T-helper 2 cell treated with Interferon-gamma antibody and Interleukin-4, amounts not matched to agents 5 μg/mL and 100 μg/mL, for 36 hours (primary cell): ENCODE results near the gene CATSPERB.
"Not testable (repeated sequence)": the region's sequence is repeated elsewhere in the genome, so short reads cannot be mapped to it uniquely, and the experiment has no call there.

Source experiments
- DNase-seq: peaks from one replicate; pipeline ENCODE4 v3.0.0; 2021; ENCODE audit warnings: low spot score
- H3K27ac Mint-ChIP-seq: one replicate; pipeline ENCODE4 v1.8.0; 2021; ENCODE audit warnings: mild to moderate bottlenecking, mixed read lengths
- H3K27me3 Mint-ChIP-seq: one replicate; pipeline ENCODE4 v1.8.0; 2021; ENCODE audit warnings: low read depth, mixed read lengths
- H3K36me3 Mint-ChIP-seq: one replicate; pipeline ENCODE4 v1.8.0; 2021; ENCODE audit warnings: low read depth, mixed read lengths
- H3K4me1 Mint-ChIP-seq: one replicate; pipeline ENCODE4 v1.8.0; 2021; ENCODE audit warnings: low read depth, mixed read lengths
- H3K4me3 Mint-ChIP-seq: one replicate; pipeline ENCODE4 v1.8.0; 2022; ENCODE audit warnings: mild to moderate bottlenecking, moderate library complexity, mixed read lengths
- H3K9me3 Mint-ChIP-seq: one replicate; pipeline ENCODE4 v1.8.0; 2021; ENCODE audit warnings: mixed read lengths

The CATSPERB gene

DNA sequence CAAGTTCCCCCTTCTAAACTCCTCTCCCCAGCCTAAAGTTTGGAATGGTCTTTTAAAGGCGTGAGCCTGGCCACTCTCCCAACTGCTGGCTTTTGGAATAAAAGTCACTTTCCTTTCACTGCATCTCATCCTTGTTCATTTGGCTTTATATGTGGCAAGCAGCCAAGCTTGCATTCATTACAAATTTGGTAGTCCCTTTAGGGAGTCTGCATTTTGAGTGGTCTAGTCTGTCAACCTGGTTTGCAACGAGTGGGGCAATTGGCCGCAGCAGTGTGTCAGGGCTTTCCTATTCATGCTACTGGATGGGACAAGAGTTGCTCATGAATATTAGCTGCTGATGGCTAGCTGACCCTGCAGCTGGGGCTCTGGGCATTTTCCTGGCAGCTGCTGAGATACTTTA is 57.0 kb downstream of the CATSPERB start:
- peaks cover 3% of the 10 kb centered on the region for H3K4me1 Mint-ChIP-seq
- no peak overlapping the region for H3K4me3 Mint-ChIP-seq
- no peak for DNase-seq
- H3K9me3 Mint-ChIP-seq: peaks cover 44% of the 10 kb centered on the region
- no peak overlapping the region for H3K27ac Mint-ChIP-seq
- H3K27me3 Mint-ChIP-seq: no peaks in the 10 kb centered on the region
- H3K36me3 Mint-ChIP-seq: peaks cover 29% of the 10 kb centered on the region

DNA sequence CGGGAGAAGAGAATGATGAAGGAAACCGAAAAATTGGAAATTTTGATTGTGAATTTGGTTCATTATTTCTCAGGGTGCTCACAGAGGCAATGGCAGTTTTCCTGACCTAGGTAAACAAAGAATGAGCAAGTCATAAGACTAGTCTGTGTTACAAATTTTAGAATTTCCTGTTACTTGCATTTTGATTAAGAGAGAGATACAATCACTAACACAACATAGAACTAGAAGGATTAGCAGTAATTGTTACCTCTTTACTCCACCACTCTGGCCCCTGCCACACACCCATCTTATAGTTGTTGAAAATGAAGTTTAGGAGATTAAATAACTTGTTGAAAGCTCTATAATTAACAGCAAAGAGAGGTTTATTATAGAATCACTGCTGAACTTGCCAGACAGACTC is 62.0 kb downstream of the CATSPERB start:
- peaks cover 15% of the 10 kb centered on the region for H3K9me3 Mint-ChIP-seq
- H3K36me3 Mint-ChIP-seq: peaks cover 29% of the 10 kb centered on the region
- H3K4me1 Mint-ChIP-seq: peaks cover 10% of the 10 kb centered on the region
- H3K4me3 Mint-ChIP-seq: no peak overlapping the region
- H3K27ac Mint-ChIP-seq: peak overlapping the region; percentile 4
- DNase-seq: no peak
- no peaks in the 10 kb centered on the region for H3K27me3 Mint-ChIP-seq

DNA sequence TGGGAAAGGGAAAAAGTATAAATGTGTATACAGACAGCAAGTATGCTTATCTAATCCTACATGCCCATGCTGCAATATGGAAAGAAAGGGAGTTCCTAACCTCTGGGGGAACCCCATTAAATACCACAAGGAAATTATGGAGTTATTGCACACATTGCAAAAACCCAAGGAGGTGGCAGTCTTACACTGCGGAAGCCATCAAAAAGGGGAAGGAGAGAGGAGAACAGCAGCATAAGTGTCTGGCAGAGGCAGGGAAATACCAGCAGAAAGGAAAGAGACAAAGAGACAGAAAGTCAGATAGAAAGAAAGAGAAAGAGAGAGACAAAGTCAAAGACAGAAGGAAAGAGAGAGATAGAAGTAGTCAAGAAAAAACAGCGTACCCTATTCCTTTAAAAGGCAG is 64.8 kb downstream of the CATSPERB start:
- H3K4me3 Mint-ChIP-seq, H3K27me3 Mint-ChIP-seq, H3K27ac Mint-ChIP-seq, H3K9me3 Mint-ChIP-seq, DNase-seq: not testable (repeated sequence)
- Mint-ChIP-seq H3K36me3 (peaks cover 21% of the 10 kb centered on the region), H3K4me1 (peaks cover 10% of the 10 kb centered on the region)

DNA sequence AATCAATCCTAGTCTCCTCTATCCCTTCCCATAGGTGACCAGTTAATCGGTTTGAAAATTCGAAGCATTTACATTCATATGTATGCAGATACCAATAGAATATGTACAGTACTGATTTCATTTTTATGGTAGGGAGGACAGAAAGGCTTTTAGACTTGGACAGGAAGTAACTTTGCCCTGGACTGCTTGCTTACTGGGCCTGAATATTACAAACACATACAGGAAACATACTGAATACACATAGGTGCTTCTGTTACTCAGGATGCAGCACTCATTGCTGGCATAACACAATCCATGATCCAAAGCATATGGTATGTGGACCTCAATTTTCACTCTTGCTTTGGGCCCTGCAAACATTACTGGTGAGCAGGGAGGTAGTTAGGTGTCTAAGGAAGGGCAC is 71.1 kb downstream of the CATSPERB start:
- Mint-ChIP-seq H3K4me1 (no peaks in the 10 kb centered on the region), H3K4me3 (no peak overlapping the region), H3K36me3 (peaks cover 6% of the 10 kb centered on the region), H3K9me3 (no peaks in the 10 kb centered on the region), H3K27ac (no peak overlapping the region), H3K27me3 (no peaks in the 10 kb centered on the region)
- DNase-seq: no peak

DNA sequence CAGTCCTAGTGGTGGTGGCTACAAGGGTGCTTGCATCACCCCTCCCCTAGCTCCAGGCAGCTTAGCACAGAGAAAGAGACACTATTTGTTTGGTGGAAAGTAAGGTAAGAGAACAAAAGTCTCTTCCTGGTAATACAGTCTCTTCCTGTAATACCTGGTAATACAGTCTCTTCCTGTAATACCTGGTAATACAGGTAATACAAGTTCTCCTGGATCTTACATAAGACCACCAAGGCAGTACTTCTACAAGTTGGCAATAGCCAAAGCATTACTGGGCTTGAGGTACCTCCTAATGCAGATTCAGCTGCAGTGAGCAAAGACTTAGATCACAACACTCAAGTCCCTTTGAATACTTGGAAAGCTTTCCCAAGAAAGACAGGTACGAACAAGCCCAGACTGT is 77.0 kb downstream of the CATSPERB start:
- peaks cover 3% of the 10 kb centered on the region for H3K36me3 Mint-ChIP-seq
- H3K4me1 Mint-ChIP-seq: peaks cover 3% of the 10 kb centered on the region
- DNase-seq: no peak
- no peak overlapping the region for H3K4me3 Mint-ChIP-seq
- no peaks in the 10 kb centered on the region for H3K27me3 Mint-ChIP-seq
- no peak overlapping the region for H3K27ac Mint-ChIP-seq
- H3K9me3 Mint-ChIP-seq: no peaks in the 10 kb centered on the region

DNA sequence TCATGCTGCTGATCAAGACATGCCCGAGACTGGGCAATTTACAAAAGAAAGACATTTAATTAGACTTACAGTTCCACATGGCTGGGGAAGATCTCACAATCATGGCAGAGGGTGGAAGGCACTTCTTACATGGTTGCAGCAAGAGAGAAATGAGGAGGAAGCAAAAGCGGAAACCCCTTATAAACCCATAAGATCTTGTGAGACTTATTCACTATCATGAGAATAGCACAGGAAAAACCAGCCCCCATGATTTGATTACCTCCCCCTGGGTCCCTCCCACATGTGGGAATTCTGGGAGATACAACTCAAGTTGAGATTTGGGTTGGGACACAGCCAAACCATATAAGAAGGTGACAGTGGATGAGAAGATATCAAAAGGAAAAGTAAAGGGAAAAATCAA is 78.4 kb downstream of the CATSPERB start:
- H3K4me1 Mint-ChIP-seq: peaks cover 3% of the 10 kb centered on the region
- H3K36me3 Mint-ChIP-seq: peaks cover 2% of the 10 kb centered on the region
- peaks cover 3% of the 10 kb centered on the region for H3K27me3 Mint-ChIP-seq
- H3K9me3 Mint-ChIP-seq: no peaks in the 10 kb centered on the region
- H3K27ac Mint-ChIP-seq: no peak overlapping the region
- DNase-seq: no peak
- H3K4me3 Mint-ChIP-seq: no peak overlapping the region

DNA sequence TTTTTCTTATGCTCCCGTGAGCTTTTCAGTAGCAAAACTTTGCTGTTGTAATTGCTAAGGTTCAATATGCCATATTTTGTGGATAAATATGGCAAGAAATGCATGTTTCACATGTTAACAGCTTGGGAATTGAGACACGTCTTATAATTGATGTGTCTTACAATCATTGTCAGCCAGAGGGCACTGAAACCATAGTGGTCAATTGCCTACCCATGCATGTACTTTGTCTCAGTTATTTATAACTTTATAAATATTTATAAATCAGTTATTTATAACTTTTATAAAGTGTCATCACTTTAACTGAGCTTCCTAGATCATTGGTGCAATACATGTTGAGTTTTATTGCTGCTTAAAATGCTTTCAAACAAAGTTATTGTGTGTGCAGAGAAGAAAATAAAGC is 82.0 kb downstream of the CATSPERB start:
- H3K27me3 Mint-ChIP-seq: peaks cover 6% of the 10 kb centered on the region
- DNase-seq: no peak
- no peak overlapping the region for H3K27ac Mint-ChIP-seq
- H3K4me1 Mint-ChIP-seq: peaks cover 3% of the 10 kb centered on the region
- H3K36me3 Mint-ChIP-seq: peaks cover 4% of the 10 kb centered on the region
- H3K4me3 Mint-ChIP-seq: no peak overlapping the region
- peaks cover 6% of the 10 kb centered on the region for H3K9me3 Mint-ChIP-seq

DNA sequence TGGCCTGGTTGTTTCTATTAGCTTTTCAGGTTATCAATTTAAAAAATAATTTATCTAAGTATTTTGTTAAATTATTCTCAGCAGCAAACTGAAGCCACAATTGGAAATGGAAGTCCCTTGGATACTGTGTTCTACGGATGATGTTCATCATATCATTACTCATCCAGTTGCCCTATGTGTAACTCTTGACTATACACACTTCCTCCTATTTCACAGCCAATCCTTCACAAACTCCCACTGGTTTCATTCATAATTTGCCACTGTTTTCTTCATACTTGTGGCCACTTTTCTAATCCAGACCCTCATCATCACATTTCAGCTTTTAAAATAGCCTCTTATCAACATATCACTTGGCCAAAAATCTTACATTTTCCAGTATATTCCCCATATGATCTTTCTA is 84.0 kb downstream of the CATSPERB start:
- no peak overlapping the region for H3K27ac Mint-ChIP-seq
- H3K36me3 Mint-ChIP-seq: peaks cover 4% of the 10 kb centered on the region
- peaks cover 6% of the 10 kb centered on the region for H3K27me3 Mint-ChIP-seq
- no peak for DNase-seq
- peaks cover 3% of the 10 kb centered on the region for H3K4me1 Mint-ChIP-seq
- H3K9me3 Mint-ChIP-seq: peaks cover 6% of the 10 kb centered on the region
- H3K4me3 Mint-ChIP-seq: no peak overlapping the region

DNA sequence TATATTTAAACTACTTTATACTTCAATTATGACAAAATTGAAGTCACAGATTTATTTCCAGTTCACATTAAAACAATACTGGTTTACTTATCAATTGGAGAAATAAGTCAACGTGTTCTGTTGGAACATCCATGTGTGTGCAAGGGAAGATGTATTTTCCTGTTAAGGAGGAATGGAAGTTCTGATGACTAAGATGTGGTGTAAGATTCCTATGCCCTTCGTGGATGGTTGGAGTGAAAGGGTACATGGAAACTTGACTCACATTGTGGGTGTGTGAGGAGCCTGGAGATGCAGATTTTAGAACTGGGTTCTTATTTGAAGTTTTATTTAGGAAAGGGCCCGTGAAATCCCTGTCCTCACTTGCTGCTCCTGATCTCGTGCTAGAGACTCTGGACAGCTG is 95.3 kb downstream of the CATSPERB start:
- no peak overlapping the region for H3K27ac Mint-ChIP-seq
- H3K4me3 Mint-ChIP-seq: no peak overlapping the region
- H3K4me1 Mint-ChIP-seq: no peaks in the 10 kb centered on the region
- H3K27me3 Mint-ChIP-seq: no peaks in the 10 kb centered on the region
- peaks cover 3% of the 10 kb centered on the region for H3K9me3 Mint-ChIP-seq
- DNase-seq: no peak
- peaks cover 3% of the 10 kb centered on the region for H3K36me3 Mint-ChIP-seq

DNA sequence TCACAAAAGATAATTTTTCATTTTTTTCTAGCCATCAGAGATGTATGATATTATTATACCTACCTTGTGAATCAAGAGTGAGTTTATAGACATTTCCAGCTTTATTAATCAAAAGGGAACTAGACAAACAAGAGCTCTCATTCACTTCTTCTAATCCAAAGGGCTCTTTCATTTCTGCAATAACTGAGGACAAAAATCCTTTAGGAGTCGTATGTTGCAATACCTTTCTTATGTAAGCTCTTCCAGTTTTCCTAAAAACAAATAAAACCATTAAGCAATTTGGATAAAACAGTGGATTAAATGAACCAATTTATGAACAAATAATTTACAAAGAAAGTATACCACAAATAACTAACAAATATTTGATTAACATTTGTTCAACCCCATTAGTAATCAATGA is 107.1 kb downstream of the CATSPERB start:
- no peak overlapping the region for H3K27ac Mint-ChIP-seq
- H3K4me1 Mint-ChIP-seq: peaks cover 5% of the 10 kb centered on the region
- no peaks in the 10 kb centered on the region for H3K27me3 Mint-ChIP-seq
- no peaks in the 10 kb centered on the region for H3K9me3 Mint-ChIP-seq
- no peak overlapping the region for H3K4me3 Mint-ChIP-seq
- no peak for DNase-seq
- no peaks in the 10 kb centered on the region for H3K36me3 Mint-ChIP-seq

DNA sequence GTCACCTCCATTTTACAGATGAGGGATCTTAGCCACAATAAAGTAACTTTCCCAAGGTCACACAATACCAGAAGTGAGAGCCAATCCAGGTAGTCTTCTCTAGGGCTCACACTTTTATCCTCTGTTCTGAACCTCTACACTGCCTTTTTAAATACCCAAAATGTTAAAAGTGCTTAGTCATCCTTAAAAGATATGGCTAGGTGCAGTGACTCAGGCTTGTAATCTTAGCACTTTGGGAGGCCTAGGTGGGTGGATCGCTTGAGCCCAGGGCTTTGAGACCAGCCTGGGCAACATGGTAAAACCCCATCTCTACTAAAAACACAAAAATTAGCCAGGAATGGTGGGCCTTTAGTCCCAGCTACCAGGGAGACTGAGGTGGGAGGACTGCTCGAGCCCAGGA is 117.7 kb downstream of the CATSPERB start:
- Mint-ChIP-seq H3K27me3 (no peaks in the 10 kb centered on the region), H3K36me3 (no peaks in the 10 kb centered on the region), H3K9me3 (no peaks in the 10 kb centered on the region), H3K4me3 (no peak overlapping the region), H3K4me1 (peaks cover 5% of the 10 kb centered on the region), H3K27ac (no peak overlapping the region)
- DNase-seq: no peak

DNA sequence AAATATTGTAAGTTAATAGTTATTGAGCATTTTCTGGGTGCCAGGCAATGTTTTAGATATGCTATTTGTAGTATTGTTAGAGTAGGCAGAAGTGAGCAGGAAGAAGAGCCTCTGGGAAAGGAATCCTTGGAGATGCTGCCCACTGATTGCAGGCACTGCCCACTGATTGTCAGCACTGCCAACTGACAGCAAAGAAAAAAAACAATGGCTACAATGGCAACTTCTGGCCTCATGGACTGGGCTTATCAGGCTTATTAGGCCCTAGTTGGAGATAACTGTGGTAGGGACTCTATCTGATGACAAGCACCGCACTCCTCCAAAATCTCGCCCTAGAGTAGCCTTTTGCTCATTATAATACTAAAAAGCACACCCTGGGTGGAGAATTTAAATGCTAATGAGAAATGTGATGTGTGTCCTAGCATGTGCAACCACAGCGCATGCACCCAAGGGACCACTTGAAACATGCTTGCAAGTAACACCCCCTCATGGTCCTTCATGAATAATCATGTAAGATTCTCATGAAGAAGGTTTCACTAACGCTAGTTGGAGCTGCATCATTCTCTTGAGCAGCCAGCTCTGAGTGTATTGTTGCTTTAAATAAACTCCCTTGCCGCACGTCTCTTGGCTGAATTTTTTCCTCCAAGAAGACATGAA is 118.3 kb downstream of the CATSPERB start:
- no peaks in the 10 kb centered on the region for H3K27me3 Mint-ChIP-seq
- peaks cover 5% of the 10 kb centered on the region for H3K4me1 Mint-ChIP-seq
- no peak overlapping the region for H3K4me3 Mint-ChIP-seq
- no peak for DNase-seq
- H3K36me3 Mint-ChIP-seq: no peaks in the 10 kb centered on the region
- H3K9me3 Mint-ChIP-seq: no peaks in the 10 kb centered on the region
- H3K27ac Mint-ChIP-seq: no peak overlapping the region

DNA sequence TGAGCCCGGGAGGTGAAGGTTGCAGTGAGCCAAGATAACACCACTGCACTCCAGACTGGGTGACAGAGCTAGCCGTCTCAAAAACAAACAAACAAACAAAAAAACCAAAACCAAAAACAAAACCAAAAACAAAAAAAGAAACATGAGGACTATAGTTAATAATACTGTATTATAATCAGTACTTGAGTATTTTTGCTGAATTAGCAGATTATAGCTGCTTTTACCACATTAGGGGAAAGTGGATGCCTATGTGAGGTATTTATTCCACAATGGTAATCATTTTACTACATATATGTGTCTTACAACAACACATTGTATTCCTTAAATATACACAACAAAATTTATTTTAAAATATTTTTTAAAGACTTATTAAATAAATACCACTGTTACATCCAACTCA is 120.4 kb downstream of the CATSPERB start:
- H3K36me3 Mint-ChIP-seq: no peaks in the 10 kb centered on the region
- no peak overlapping the region for H3K4me3 Mint-ChIP-seq
- no peak for DNase-seq
- H3K4me1 Mint-ChIP-seq: peaks cover 4% of the 10 kb centered on the region
- H3K27me3 Mint-ChIP-seq: no peaks in the 10 kb centered on the region
- H3K9me3 Mint-ChIP-seq: no peaks in the 10 kb centered on the region
- no peak overlapping the region for H3K27ac Mint-ChIP-seq

DNA sequence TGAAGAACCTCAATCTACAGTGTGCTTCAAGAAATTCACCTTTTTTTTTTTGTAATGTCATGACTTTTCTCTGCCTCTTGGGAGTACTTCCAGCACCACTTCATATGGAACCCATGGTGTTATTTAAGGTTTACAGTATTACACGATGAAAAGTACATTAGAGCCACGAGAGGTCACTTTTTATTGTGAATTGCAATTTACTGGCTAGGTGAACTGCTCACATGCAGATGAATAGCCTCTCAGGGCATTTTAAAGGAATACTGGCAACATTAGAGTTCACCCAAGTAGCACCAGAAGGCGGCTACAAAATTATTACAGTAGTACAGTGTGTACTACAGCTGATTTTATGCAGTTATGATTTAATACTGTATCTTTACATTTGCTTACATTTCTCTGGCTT is 122.7 kb downstream of the CATSPERB start:
- no peak for DNase-seq
- H3K27ac Mint-ChIP-seq: no peak overlapping the region
- H3K4me1 Mint-ChIP-seq: peaks cover 2% of the 10 kb centered on the region
- H3K9me3 Mint-ChIP-seq: no peaks in the 10 kb centered on the region
- no peaks in the 10 kb centered on the region for H3K36me3 Mint-ChIP-seq
- no peak overlapping the region for H3K4me3 Mint-ChIP-seq
- no peaks in the 10 kb centered on the region for H3K27me3 Mint-ChIP-seq

DNA sequence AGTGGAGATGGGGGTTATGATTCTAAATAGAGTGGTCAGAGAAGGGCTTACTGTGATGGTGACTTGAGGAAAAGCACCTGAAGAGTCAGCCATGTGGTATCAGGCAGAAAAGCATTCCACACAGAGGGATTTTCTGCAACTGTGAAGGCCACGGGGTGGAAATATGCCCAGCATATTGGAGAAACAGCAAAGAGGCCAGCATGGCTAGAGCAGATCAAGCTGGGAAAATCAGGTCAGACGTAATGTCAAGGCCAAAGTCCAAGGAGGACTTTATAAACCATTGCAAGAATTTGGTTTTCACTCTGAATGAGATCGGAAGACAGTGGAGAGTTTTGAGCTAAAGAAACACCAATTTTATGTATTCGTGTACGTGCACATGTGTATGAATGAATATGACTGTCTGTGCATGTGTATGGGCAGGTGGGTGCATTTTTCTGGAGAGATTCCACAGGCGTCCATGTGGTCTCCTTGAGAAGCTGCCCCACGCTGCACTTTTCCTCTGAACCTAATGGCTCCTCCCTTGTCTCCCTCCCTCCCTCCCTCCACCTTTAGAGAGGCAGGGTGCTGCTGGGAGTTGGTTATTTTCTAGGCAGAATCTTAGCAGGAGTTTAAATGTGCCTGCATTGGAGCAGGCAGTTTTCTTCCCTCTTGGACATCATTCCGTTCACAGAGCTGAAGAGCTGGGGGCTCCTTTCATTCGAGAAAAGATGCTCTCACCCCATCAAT is 124.4 kb downstream of the CATSPERB start:
- H3K27me3 Mint-ChIP-seq: no peaks in the 10 kb centered on the region
- no peak overlapping the region for H3K4me3 Mint-ChIP-seq
- no peaks in the 10 kb centered on the region for H3K36me3 Mint-ChIP-seq
- H3K27ac Mint-ChIP-seq: no peak overlapping the region
- no peaks in the 10 kb centered on the region for H3K9me3 Mint-ChIP-seq
- no peak for DNase-seq
- H3K4me1 Mint-ChIP-seq: no peaks in the 10 kb centered on the region
